HepG2 (cell line): ENCODE data around the gene CXCL17. TPM values are rescaled to one million over a fixed set of nuclear protein-coding genes. Genes with fewer than 3 reads are reported as not detected.
A peak's percentile ranks its signal among the peaks of the same experiment; 100 is the strongest.

Experiments
- ATAC-seq: fragments of 200-7000 bp; cut with Tn5 transposase; 3 replicates; pipeline ENCODE4 v1.9.1; 2020; ENCODE audit warnings: mild to moderate bottlenecking, moderate library complexity
- BruUV-seq: library from RNA; stranded (reverse); fragments of 400-500 nt; replicated peaks from 2 replicates; lab custom pipeline; 2021; lab: Mats Ljungman, UMichigan
- CTCF ChIA-PET: fragments of 300-600 bp; formaldehyde crosslinking; extraction: SDS; loops from one replicate; lab custom pipeline; 2021; ENCODE audit warnings: low total read pairs, inconsistent platforms, low intra/inter-chr PET ratio; lab: Yijun Ruan, JAX
- POLR2A ChIA-PET: fragments of 350-600 bp; sonication (Branson Sonifier 250); formaldehyde crosslinking; loops from one replicate; lab custom pipeline; 2020; ENCODE audit warnings: antibody characterized with exemption, inconsistent platforms; lab: Yijun Ruan, JAX
- DNase-seq: peaks from one replicate; pipeline ENCODE4 v3.0.0-alpha.2; 2015; ENCODE audit warnings: low spot score
- FAIRE-seq: peaks from 3 replicates; lab custom pipeline; 2011; peaks lifted over from hg19 to GRCh38; lab: Jason Lieb, UNC
- H2AFZ ChIP-seq: one replicate; pipeline ENCODE4 v1.6.1; 2011; ENCODE audit warnings: low read length, inconsistent platforms
- H3K27ac ChIP-seq: fragments of 300-600 bp; 3 replicates; pipeline ENCODE4 v1.8.0; 2011; ENCODE audit warnings: mixed run types, mild to moderate bottlenecking, mixed read lengths, low read length, inconsistent platforms; ENCODE audit not compliant: insufficient read depth; ENCODE audit errors: extremely low read length
- H3K27me3 ChIP-seq, 2 experiments: fragments of 200-600 bp in 1 of 2; 2 replicates in 1 of 2; 3 replicates in 1 of 2; pipeline versions ENCODE4 v1.6.0 to v1.8.0; 2011; ENCODE audit warnings: low read length in 2 of 2, mild to moderate bottlenecking in 2 of 2, moderate library complexity in 2 of 2, inconsistent platforms in 1 of 2; ENCODE audit not compliant: insufficient read depth in 2 of 2, control insufficient read depth in 1 of 2
- H3K36me3 ChIP-seq, 2 experiments: fragments of 200-600 bp in 1 of 2; replicated peaks in 1 of 2; 2 replicates in 1 of 2; 3 replicates in 1 of 2; pipeline versions ENCODE4 v1.5.1 to v1.8.0; 2011; ENCODE audit warnings: low read length in 2 of 2, inconsistent platforms in 1 of 2; ENCODE audit not compliant: insufficient read depth in 2 of 2, control insufficient read depth in 1 of 2
- H3K4me1 ChIP-seq: 2 replicates; pipeline ENCODE4 v1.5.1; 2012; ENCODE audit warnings: low read length, inconsistent platforms; ENCODE audit not compliant: insufficient read depth
- H3K4me2 ChIP-seq: 2 replicates; pipeline ENCODE4 v1.6.0; 2011; ENCODE audit warnings: low read depth, low read length, inconsistent platforms
- H3K4me3 ChIP-seq, 3 experiments: fragments of 200-600 bp in 1 of 3; sonication (generic), shearing (Covaris generic) in 1 of 3; replicated peaks in 1 of 3; 2 replicates each; pipeline ENCODE4 v1.5.1; 2011 to 2016; ENCODE audit warnings: low read length in 3 of 3, inconsistent platforms in 2 of 3, low read depth in 2 of 3, mild to moderate bottlenecking in 2 of 3, control low read depth in 1 of 3, mixed read lengths in 1 of 3; ENCODE audit not compliant: insufficient read depth in 1 of 3
- H3K79me2 ChIP-seq: one replicate; pipeline ENCODE4 v1.6.1; 2011; ENCODE audit warnings: low read length, inconsistent platforms; ENCODE audit not compliant: insufficient read depth
- H3K9ac ChIP-seq: 2 replicates; pipeline ENCODE4 v1.6.0; 2011; ENCODE audit warnings: mild to moderate bottlenecking, low read depth, low read length, inconsistent platforms; ENCODE audit not compliant: insufficient read depth
- H3K9me3 ChIP-seq: 2 replicates; pipeline ENCODE4 v1.5.1; 2012; ENCODE audit warnings: mild to moderate bottlenecking, low read length
- H4K20me1 ChIP-seq: 2 replicates; pipeline ENCODE4 v1.6.0; 2011; ENCODE audit warnings: inconsistent platforms, mild to moderate bottlenecking, low read length, moderate library complexity; ENCODE audit not compliant: insufficient read depth
- ATF4 ChIP-seq, 2 experiments: fragments of 450-650 bp in 1 of 2; sonication (generic) in 1 of 2; formaldehyde crosslinking; IDR thresholded peaks; 2 replicates each; pipeline versions ENCODE4 v1.5.0 to v1.8.0; 2020 to 2022; ENCODE audit warnings: mild to moderate bottlenecking in 1 of 2, missing genetic modification reagents in 1 of 2
- GLI4 ChIP-seq: sonication (generic); formaldehyde crosslinking; IDR thresholded peaks from 2 replicates; pipeline ENCODE4 v1.5.1; 2020; ENCODE audit warnings: missing genetic modification reagents, mild to moderate bottlenecking, moderate library complexity, borderline replicate concordance
- NFATC3 ChIP-seq: sonication (generic); formaldehyde crosslinking; IDR thresholded peaks from 2 replicates; pipeline ENCODE4 v1.5.1; 2020; ENCODE audit warnings: mild to moderate bottlenecking, missing genetic modification reagents
- NR2F6 ChIP-seq, 2 experiments: IDR thresholded peaks; 2 replicates each; pipeline ENCODE4 v1.6.1; 2016; ENCODE audit warnings: antibody characterized with exemption in 1 of 2, mild to moderate bottlenecking in 1 of 2
- RAD51 ChIP-seq: fragments of 450-650 bp; IDR thresholded peaks from 2 replicates; pipeline ENCODE4 v1.6.1; 2016; ENCODE audit warnings: borderline replicate concordance
- STAT6 ChIP-seq: sonication (generic); formaldehyde crosslinking; IDR thresholded peaks from 2 replicates; pipeline ENCODE4 v1.4.0; 2020; ENCODE audit warnings: missing genetic modification reagents, mild to moderate bottlenecking, borderline replicate concordance
- SUZ12 ChIP-seq: fragments of 150-350 bp; IDR thresholded peaks from 2 replicates; pipeline ENCODE4 v1.6.1; 2014; ENCODE audit warnings: low read depth, low read length
- TEAD3 ChIP-seq: optimal IDR thresholded peaks from 2 replicates; pipeline ENCODE3; 2016; ENCODE audit warnings: borderline replicate concordance
- TFDP2 ChIP-seq: sonication (generic); formaldehyde crosslinking; IDR thresholded peaks from 2 replicates; pipeline ENCODE4 v1.4.0; 2020; ENCODE audit warnings: missing genetic modification reagents
- TOE1 ChIP-seq: sonication (generic); formaldehyde crosslinking; IDR thresholded peaks from 2 replicates; pipeline ENCODE4 v1.4.0; 2020; ENCODE audit warnings: mild to moderate bottlenecking, missing genetic modification reagents
- TRIM24 ChIP-seq: sonication (generic); formaldehyde crosslinking; IDR thresholded peaks from 2 replicates; pipeline ENCODE4 v1.8.0; 2022; ENCODE audit warnings: mild to moderate bottlenecking, missing genetic modification reagents
- ZNF276 ChIP-seq: sonication (generic); formaldehyde crosslinking; IDR thresholded peaks from 2 replicates; pipeline ENCODE4 v1.4.0; 2020; ENCODE audit warnings: mild to moderate bottlenecking, low read depth, missing genetic modification reagents
- ZNF282 ChIP-seq: fragments of 450-650 bp; IDR thresholded peaks from 2 replicates; pipeline ENCODE4 v1.6.1; 2018; ENCODE audit not compliant: partially characterized antibody
- ZSCAN5A ChIP-seq: sonication (generic); formaldehyde crosslinking; IDR thresholded peaks from 2 replicates; pipeline ENCODE4 v1.8.0; 2022; ENCODE audit warnings: mild to moderate bottlenecking, missing genetic modification reagents, borderline replicate concordance
- WGBS: methylation state at CpG from one replicate; pipeline ENCODE4 v1.1.6; 2017; ENCODE audit warnings: low lambda C conversion rate; 5-methylcytosine and 5-hydroxymethylcytosine counted together
- in situ Hi-C: cut with HindIII; loops from 2 replicates; pipeline ENCODE4 v1.10.0; 2017; ENCODE audit warnings: low pct_unique_long_range_greater_than_20kb; ENCODE audit not compliant: extremely low pct_ligation_motif_present
- intact Hi-C: fragments of 100-400 bp; cut with micrococcal nuclease; formaldehyde crosslinking; loops from one replicate; pipeline ENCODE4 v1.10.0; 2022; ENCODE audit not compliant: unreplicated experiment
- polyA plus RNA-seq, 8 experiments: library from polyadenylated mRNA; depleted of rRNA in 3 of 8; stranded (reverse) in 7 of 8; unstranded in 1 of 8; fragments of >200 nt; fragmentation: Illumina TruSeq in 4 of 8; extraction: Trizol in 4 of 8; gene quantifications; 2 replicates each; pipeline versions ENCODE4 v1.2.1 to v1.2.3, GENCODE V29; 2011 to 2016; ENCODE audit warnings: low read depth in 4 of 8, missing spikeins in 1 of 8, mixed read lengths in 1 of 8; ENCODE audit not compliant: insufficient read depth in 1 of 8
- total RNA-seq, 5 experiments: library from RNA; depleted of rRNA; stranded (reverse); fragments of >200 nt; fragmentation: Illumina TruSeq; extraction: Trizol; gene quantifications; 2 replicates each; pipeline ENCODE4 v1.2.3, GENCODE V29; 2016; ENCODE audit warnings: low read depth in 1 of 5

The CXCL17 gene
- total and polyA plus RNA-seq, 2 of the 13 experiments (the other 11 are each of a cell fraction or from before 2014, with no cell fraction given), result 0.12 TPM; not detected in 1

GRCh38 chr19:42488783-42489521 lies 46.2 kb upstream of the CXCL17 start:
- H3K79me2 ChIP-seq, result no peaks in the 10 kb centered on the region
- intact Hi-C loops (loop anchor here (1.0 kb wide), 2 partner anchors 8 to 40 kb away; no protein-coding TSS in a partner anchor), in situ Hi-C loops (no loop called here)
- H3K27me3 ChIP-seq, result no peaks in the 10 kb centered on the region
- CTCF ChIA-PET, result no interaction called here
- ATAC-seq, result peak; percentile 96
- peaks cover 95% of the 10 kb centered on the region for H3K4me1 ChIP-seq
- POLR2A ChIA-PET, result interaction anchor here (0.6 to 3.7 kb wide), 5 partner anchors 9 to 41 kb away, joined by 3 to 41 read pairs (median 8); partner anchors contain the start of gene CEACAM1
- no peak overlapping the region for H2AFZ ChIP-seq
- H3K9ac ChIP-seq, result peak overlapping the region; percentile 70
- peak overlapping the region in 1 of 3 experiments; percentile 41; a peak in 1 of 6 replicates for H3K4me3 ChIP-seq
- no peaks in the 10 kb centered on the region for H3K9me3 ChIP-seq
- under 1% methylated on average over 6 of the region's 6 CpGs for WGBS
- peak overlapping the region; percentile 96 for H3K27ac ChIP-seq
- peak; percentile 71 for FAIRE-seq
- peak overlapping the region; percentile 70 for H3K4me2 ChIP-seq
- peak; percentile 100 for DNase-seq
- H4K20me1 ChIP-seq, result no peaks in the 10 kb centered on the region
- no TSS peak for BruUV-seq
- no peaks in the 10 kb centered on the region for H3K36me3 ChIP-seq
- TF ChIP-seq ZSCAN5A (no peak), ATF4 (CRISPR knock-in tag; IDR thresholded peaks at IDR 0.05) (peak in 1 of 2 experiments; percentile 50; a peak in 1 of 4 replicates), STAT6 (CRISPR knock-in tag) (no peak), TOE1 (CRISPR knock-in tag) (no peak), SUZ12 (no peak), NFATC3 (no peak), ZNF276 (CRISPR knock-in tag) (no peak), TEAD3 (CRISPR knock-in tag) (peak; percentile 82), ZNF282 (no peak), NR2F6 (IDR thresholded peaks at IDR 0.05) (peak; percentile 79), NR2F6 (CRISPR knock-in tag; IDR thresholded peaks at IDR 0.05) (peak; percentile 38; the same call in 1 of the 2 replicates), GLI4 (no peak), TRIM24 (CRISPR knock-in tag) (no peak), RAD51 (no peak), TFDP2 (no peak)
